GM10266 (cell line): ENCODE measurements around the gene LLGL1.
A peak's percentile ranks its signal among the peaks of the same experiment; 100 is the strongest.

Source experiments
- DNase-seq: peaks from one replicate; pipeline ENCODE4 v3.0.0; 2012; ENCODE audit errors: extremely low spot score
- TF ChIP-seq, protein P1 (sequence below): IDR thresholded peaks from 2 replicates; pipeline ENCODE4 v1.5.1; 2012; ENCODE audit warnings: mild to moderate bottlenecking, low read depth; ENCODE audit not compliant: control insufficient read depth, insufficient read depth; ENCODE audit errors: missing control alignments

Gene LLGL1

DNA sequence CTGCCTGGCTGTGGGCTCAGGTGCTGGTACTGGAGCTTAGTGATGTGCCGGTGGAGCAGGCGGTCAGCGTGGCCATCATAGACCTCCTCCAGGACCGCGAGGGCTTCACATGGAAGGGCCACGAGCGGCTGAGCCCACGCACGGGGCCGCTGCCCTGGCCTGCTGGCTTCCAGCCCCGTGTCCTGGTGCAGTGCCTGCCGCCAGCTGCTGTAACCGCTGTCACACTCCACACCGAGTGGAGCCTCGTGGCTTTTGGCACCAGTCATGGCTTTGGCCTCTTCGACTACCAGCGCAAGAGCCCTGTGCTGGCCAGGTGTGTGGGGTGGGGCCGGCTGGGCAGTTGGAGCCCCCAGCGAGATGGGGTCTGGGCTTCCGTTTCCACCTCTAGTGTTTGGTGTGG lies 12.0 kb downstream of the LLGL1 start:
- TF ChIP-seq, protein P1, sequence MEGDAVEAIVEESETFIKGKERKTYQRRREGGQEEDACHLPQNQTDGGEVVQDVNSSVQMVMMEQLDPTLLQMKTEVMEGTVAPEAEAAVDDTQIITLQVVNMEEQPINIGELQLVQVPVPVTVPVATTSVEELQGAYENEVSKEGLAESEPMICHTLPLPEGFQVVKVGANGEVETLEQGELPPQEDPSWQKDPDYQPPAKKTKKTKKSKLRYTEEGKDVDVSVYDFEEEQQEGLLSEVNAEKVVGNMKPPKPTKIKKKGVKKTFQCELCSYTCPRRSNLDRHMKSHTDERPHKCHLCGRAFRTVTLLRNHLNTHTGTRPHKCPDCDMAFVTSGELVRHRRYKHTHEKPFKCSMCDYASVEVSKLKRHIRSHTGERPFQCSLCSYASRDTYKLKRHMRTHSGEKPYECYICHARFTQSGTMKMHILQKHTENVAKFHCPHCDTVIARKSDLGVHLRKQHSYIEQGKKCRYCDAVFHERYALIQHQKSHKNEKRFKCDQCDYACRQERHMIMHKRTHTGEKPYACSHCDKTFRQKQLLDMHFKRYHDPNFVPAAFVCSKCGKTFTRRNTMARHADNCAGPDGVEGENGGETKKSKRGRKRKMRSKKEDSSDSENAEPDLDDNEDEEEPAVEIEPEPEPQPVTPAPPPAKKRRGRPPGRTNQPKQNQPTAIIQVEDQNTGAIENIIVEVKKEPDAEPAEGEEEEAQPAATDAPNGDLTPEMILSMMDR, result no peak
- DNase-seq, result no peak

DNA sequence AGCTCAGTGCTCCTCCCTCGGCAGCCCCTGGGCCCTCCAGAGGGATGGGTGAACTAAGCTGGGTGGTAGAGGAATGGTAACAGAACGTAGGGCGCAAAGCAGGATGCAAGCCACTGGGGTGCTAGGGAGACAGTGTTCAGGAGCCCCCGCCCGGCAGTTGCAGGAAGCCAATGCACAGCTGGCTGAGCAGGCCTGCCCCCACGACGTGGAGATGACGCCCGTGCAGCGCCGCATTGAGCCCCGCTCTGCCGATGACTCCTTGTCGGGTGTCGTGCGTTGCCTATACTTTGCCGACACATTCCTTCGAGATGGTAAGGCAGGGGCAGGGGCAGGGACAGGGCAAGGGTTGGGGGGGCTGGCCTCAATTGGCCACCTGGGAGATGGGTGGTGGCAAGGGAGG lies 12.9 kb downstream of the LLGL1 start:
- no peak for DNase-seq
- TF ChIP-seq, protein P1, result no peak

DNA sequence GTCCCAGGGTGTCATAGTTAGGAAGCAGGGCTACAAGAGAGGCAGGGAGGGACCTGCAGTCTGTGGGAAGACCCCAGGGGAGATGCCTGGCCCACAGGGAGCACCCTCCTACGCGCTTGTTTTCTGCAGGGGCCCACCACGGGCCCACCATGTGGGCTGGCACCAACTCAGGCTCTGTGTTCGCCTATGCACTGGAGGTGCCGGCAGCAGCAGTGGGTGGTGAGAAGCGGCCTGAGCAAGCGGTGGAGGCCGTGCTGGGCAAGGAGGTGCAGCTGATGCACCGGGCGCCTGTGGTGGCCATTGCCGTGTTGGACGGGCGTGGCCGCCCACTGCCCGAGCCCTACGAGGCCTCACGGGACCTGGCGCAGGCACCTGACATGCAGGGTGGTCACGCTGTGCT lies 15.0 kb downstream of the LLGL1 start:
- DNase-seq, result no peak
- TF ChIP-seq, protein P1, result no peak

DNA sequence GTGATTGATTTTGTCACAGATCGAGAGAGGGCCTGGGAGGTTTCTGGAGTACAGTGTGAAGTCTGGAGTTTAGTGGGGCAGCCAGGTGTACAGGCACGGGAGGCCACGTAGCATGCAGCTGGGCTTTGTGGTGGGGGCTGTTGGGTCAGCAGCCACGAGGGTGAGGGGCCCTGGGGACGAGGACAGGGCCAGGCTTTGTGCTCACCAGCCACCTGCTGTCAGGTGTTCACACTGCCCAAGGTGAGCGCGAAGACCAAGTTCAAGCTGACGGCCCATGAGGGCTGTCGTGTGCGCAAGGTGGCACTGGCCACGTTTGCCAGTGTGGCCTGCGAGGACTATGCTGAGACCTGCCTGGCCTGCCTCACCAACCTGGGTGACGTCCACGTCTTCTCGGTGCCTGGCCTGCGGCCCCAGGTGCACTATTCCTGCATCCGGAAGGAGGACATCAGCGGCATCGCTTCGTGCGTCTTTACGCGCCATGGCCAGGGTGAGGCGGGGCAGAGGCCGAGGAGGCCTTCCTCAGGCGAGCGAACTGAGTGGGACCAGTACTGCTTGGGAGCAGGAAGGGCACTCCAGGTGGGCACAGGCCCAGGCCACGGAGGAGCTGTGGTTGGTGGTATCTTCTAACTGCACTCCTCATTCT lies 15.9 kb downstream of the LLGL1 start:
- TF ChIP-seq, protein P1, result no peak
- no peak for DNase-seq

DNA sequence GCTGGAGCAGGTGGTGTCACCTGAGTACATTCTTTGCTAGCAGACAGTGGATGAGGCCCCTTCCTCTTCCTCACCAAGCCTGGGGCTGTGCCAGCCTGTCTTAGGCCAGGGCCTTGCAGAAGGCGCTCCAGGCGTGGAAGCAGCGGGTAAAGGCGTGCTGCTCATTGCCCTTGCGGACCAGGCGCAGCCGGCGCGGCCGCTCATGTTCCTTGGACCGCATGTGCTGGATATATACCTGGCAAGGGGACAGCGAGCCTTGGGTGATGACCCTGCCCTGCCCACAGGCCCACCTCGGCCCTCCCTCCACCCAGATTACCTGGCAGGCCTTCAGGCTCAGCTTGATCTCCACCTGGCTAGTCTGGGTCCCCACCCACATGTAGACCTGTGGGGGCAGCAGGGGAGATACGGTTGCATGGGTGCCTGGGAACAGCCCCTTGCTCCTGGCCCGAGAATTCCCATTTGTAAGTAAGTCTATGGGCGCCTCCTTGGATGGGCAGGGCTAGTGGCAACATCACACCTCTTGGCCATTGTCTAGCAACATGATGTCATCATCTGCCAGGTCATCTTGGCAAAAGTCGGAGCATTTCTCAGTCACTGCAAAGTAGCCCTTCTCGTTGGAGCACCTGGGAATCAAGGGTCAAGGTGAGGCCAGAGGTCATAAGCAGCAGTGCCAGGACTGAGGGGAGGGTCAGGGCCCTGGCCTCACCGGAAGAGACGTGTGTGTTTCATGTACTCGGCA lies 19.8 kb downstream of the LLGL1 start:
- TF ChIP-seq, protein P1, result no peak

DNA sequence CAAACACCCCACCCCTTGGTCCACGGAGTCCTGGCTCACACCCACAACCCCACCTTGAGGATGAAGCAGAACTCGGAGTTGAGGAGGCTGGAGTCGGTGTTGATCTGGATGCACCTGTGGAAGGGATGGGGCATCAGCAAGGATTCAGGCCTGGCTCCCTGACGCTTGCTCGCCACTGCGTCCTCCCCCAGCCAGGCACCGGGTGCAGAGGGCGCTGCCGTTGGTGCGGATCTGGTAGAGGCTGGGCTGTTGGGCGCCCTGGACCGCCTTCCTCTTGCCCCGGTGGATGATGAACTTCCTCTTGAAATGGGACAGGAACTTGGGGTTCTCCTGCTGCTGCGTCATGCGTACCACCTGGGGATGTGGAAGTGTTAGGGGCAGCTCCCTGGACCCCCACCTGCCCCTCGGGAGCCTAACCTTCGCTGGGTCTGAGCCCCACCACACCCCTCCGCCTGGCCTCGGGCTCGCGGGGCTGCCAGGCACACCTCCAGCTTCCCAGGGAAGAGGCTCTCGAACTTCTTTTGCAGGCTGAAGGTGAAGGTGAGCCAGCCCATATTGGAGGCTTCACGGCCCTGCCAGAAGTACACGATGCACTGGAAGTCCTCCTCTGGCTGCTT lies 20.8 kb downstream of the LLGL1 start:
- TF ChIP-seq, protein P1, result no peak
- no peak for DNase-seq

More for the DNA sequence above, 19.8 kb downstream of the LLGL1 start:
- no peak for DNase-seq

DNA sequence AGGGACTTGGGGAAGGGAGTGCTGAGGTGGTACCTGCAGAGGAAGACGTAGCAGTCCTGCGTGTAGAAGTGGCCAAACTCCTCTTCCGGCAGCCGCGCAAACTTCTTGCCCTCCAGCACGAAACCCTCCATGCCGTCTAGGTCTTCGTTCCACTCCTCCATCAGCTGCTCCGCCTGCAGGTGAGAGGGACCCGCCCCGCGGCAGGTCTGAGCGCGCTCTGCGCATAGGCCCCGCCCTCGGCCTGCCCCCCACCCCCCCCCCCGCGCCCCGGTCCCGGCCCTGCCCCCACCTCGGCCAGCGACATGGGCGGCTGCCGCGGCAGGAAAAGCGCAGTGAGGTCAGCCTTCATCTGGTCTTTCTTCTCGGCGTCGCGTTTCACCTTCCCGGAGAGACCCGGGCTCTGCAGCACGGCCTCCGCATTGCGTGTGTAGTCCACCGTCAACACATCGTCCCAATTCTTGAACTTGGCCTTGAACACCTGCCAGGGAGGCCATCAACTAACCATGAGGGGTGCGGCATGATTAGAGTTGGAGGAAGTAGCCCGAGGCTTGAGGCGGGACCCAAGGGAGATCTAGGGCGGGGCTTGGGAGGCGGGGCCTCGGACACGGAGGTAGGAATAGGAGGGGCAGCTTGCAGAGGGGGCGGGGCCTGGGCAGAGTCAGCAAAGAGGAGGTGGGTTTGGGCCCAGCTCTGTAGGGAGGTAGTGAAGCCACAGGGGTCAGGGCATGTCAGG lies 21.6 kb downstream of the LLGL1 start:
- DNase-seq, result peak; percentile 82
- TF ChIP-seq, protein P1, result no peak
